HCT116 (cell line): ENCODE measurements around the gene PWP1. TPM values are rescaled to one million over a fixed set of nuclear protein-coding genes. Genes with fewer than 3 reads are reported as not detected.

ENCODE experiments used
- total RNA-seq: library from RNA; stranded (reverse); gene quantifications from one replicate; pipeline ENCODE4 v1.2.1, GENCODE V29; 2021; ENCODE audit not compliant: unreplicated experiment

Gene PWP1
- total RNA-seq, 1 experiment from 2014 or later, result 48.2 TPM

Other genes starting within 250 kb of the PWP1 start
- gene PRDM4, start 75.3 kb downstream of the PWP1 start, total RNA-seq, result 32.9 TPM
- gene ASCL4, start 88.9 kb downstream of the PWP1 start, total RNA-seq, result not detected